ENCODE results near the gene GRB2. TPM values are rescaled to one million over a fixed set of nuclear protein-coding genes. Genes with fewer than 3 reads are reported as not detected.

The GRB2 gene
- total RNA-seq, 2 experiments from 2014 or later: 244 to 308 TPM

- Histone ChIP-seq H3K36me3 (ENCODE audit: insufficient read depth, low read length) (peaks cover 43% of the 10 kb centered on the region), H3K9me2 (ENCODE audit: insufficient read depth, low read length) (no peaks in the 10 kb centered on the region), H3K9me3 (ENCODE audit: low read length) (peaks cover 7% of the 10 kb centered on the region; the same call in 1 of the 2 replicates), H3K79me2 (ENCODE audit: insufficient read depth, low read depth, low read length) (peaks cover 57% of the 10 kb centered on the region), H3K4me2 (ENCODE audit: low read length) (peak overlapping the region; percentile 81), H4K20me1 (ENCODE audit: insufficient read depth, low read length) (peaks cover 20% of the 10 kb centered on the region), H3K4me3 (ENCODE audit: low read depth, low read length, poor library complexity, severe bottlenecking) (peak overlapping the region; percentile 84), H3K4me1 (ENCODE audit: insufficient read depth, low read length, poor library complexity, severe bottlenecking) (peaks cover 56% of the 10 kb centered on the region), H3K27ac (ENCODE audit: low read depth, low read length, poor library complexity, severe bottlenecking) (peak overlapping the region; percentile 81), H2AFZ (ENCODE audit: low read length) (no peak overlapping the region)
- intact Hi-C loops (cut with micrococcal nuclease; ENCODE audit: unreplicated experiment): loop anchor here (1.0 to 5.0 kb wide), 5 partner anchors 38 to 134 kb away; partner anchors contain the start of gene MIF4GD
- no TSS peak for BruUV-seq (replicated peaks)
- ChIA-PET POLR2A (interaction anchor here (0.6 to 6.0 kb wide), 12 partner anchors 8 to 443 kb away, joined by 3 to 91 read pairs (median 6); partner anchors contain the start of genes SLC25A19 and TMEM94), CTCF (ENCODE audit: unreplicated experiment) (interaction anchor here (1.0 to 1.5 kb wide), 3 partner anchors 8 to 107 kb away, joined by 3 to 4 read pairs (median 3); no protein-coding TSS in a partner anchor)
- TF ChIP-seq EZH2phosphoT487 (IDR thresholded peaks at IDR 0.05; ENCODE audit: borderline replicate concordance, low read depth, low read length) (no peak), CTCF (conservative IDR thresholded peaks at IDR 0.05; ENCODE audit: low read length) (no peak)
- peak; percentile 78 for DNase-seq (ENCODE audit: low spot score)
Observed at GRCh38 chr17:75404731-75405364, 630 bp downstream of the GRB2 start.

DNA sequence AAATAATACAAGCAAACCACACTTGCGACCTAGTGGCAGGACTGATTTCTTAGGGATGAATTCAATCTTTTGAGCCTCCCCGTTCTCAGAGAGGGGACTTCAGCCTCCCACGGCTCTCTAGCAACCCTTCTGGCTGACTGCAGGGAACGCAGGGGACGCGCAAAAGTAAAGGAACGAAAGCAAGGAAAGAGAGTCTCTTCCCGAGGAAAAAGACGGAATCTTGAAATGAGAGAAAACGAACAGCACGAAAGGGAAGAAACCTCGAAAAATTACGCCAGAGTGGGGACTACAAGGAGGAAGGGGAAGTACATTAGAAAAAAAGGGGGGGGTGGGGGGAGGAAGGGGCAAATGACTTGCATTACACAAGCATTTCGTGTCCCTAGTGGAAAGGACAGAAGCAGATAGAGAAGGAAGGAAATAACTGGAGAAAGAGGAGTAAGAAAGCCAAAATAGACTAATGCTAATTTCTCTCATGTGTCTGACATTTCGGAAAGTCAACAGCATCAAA lies 1.2 kb downstream of the GRB2 start:
- POLR2A ChIA-PET: interaction anchor here (0.6 to 3.2 kb wide), 7 partner anchors 10 to 347 kb away, joined by 3 to 24 read pairs (median 4); no protein-coding TSS in a partner anchor
- DNase-seq (ENCODE audit: low spot score): peak; percentile 83
- H3K4me1 ChIP-seq (ENCODE audit: insufficient read depth, low read length, poor library complexity, severe bottlenecking): peaks cover 51% of the 10 kb centered on the region
- peak overlapping the region; percentile 81 for H3K27ac ChIP-seq (ENCODE audit: low read depth, low read length, poor library complexity, severe bottlenecking)
- H3K36me3 ChIP-seq (ENCODE audit: insufficient read depth, low read length): peaks cover 49% of the 10 kb centered on the region
- no peak overlapping the region for H2AFZ ChIP-seq (ENCODE audit: low read length)
- TF ChIP-seq CTCF (conservative IDR thresholded peaks at IDR 0.05; ENCODE audit: low read length) (peak; percentile 95), EZH2phosphoT487 (IDR thresholded peaks at IDR 0.05; ENCODE audit: borderline replicate concordance, low read depth, low read length) (no peak)
- peak overlapping the region; percentile 84 for H3K4me3 ChIP-seq (ENCODE audit: low read depth, low read length, poor library complexity, severe bottlenecking)
- no peaks in the 10 kb centered on the region for H3K9me2 ChIP-seq (ENCODE audit: insufficient read depth, low read length)
- peaks cover 20% of the 10 kb centered on the region for H4K20me1 ChIP-seq (ENCODE audit: insufficient read depth, low read length)
- CTCF ChIA-PET (ENCODE audit: unreplicated experiment): interaction anchor here (0.6 kb wide), 1 partner anchor 107 kb away, joined by 4 read pairs; no protein-coding TSS in a partner anchor
- BruUV-seq (replicated peaks): no TSS peak
- intact Hi-C loops (cut with micrococcal nuclease; ENCODE audit: unreplicated experiment): loop anchor here (1.0 to 5.0 kb wide), 4 partner anchors 37 to 133 kb away; partner anchors contain the start of gene MIF4GD
- H3K9me3 ChIP-seq (ENCODE audit: low read length): peaks cover 7% of the 10 kb centered on the region; the same call in 1 of the 2 replicates
- peak overlapping the region; percentile 81 for H3K4me2 ChIP-seq (ENCODE audit: low read length)
- H3K79me2 ChIP-seq (ENCODE audit: insufficient read depth, low read depth, low read length): peaks cover 62% of the 10 kb centered on the region

Data from OCI-LY7 (cell line).